ENCODE data around the gene PPM1J.

The PPM1J gene

GRCh38 chr1:112703706-112704105 is 11.4 kb downstream of the PPM1J start:
- no peak for DNase-seq

DNA sequence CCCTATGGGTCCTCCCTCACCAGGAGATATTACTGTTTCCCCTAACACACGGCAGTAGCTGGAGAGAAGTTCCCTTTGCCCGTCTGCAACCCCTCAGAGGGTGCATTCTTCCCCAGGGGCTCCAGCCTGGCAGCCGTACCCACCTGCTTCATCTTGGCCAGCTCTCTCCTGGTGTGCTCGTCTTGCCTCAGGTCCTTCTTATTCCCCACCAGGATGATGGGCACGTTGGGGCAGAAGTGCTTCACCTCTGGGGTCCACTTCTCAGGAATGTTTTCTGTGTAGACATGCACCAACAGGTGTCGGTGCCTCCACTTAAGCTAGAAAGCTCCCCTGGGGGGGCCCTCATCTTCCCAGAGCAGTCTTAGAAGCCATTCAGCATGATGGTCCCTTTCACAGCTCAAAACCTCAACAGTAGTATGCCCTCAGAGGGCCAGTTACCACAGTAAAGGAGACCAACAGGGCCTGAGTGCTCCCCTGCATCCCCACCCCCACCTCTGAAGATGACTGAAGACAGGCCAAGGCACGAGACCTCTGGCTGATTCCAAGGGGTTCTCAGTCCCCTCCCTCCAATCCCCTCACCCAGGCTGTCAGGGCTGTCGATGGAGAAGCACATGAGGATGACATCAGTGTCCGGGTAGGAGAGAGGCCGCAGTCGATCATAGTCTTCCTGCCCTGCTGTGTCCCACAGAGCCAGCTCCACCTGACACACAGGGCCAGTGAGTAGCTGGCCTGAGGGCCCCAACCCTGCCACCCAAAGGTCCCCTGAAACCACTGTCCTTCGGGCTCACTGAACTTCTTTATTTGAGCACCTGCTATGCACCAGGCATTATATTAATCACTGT is 12.5 kb downstream of the PPM1J start:
- DNase-seq, result no peak

GRCh38 chr1:112702067-112702395 is 13.1 kb downstream of the PPM1J start:
- DNase-seq, result no peak

DNA sequence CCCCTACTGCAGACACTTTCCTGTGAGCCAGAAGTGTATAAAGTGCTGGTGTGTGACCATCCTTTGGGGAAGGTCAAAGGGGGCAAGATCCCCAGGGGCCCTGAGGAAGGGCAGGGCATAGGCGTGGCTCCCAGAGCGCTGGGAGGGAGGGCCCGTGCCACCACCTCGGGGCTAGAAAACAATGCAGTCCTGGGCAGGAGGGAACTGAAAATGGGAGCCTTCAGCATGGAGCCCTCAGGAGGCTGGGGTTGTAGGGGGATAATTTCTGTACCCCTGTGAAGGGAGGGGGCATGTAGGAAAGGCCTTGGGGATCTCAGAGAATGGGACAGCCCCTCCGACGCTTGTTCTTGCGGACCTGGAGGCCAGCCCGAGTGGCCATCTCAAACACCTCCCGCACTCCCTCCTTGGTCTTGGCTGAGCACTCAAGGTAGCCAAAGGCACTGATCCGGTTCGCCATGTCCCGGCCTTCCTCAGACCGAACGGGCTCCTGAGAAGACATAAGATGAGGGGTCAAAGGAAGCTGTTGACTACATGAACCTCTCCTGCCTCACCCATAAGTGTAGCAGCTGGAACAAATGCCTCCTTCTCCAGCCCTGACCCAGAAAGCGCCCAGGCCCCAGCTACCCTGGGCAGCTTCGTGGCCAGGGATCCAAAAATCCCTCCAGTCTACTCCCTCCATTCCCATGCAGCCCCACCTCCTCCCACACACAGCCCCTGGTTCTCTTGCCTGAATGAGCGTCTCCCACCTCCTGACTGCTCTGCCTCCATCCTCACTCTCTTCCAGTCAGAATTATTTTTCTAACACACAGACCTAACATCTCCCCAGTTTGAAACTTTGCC is 13.7 kb downstream of the PPM1J start:
- DNase-seq, result peak; percentile 38

DNA sequence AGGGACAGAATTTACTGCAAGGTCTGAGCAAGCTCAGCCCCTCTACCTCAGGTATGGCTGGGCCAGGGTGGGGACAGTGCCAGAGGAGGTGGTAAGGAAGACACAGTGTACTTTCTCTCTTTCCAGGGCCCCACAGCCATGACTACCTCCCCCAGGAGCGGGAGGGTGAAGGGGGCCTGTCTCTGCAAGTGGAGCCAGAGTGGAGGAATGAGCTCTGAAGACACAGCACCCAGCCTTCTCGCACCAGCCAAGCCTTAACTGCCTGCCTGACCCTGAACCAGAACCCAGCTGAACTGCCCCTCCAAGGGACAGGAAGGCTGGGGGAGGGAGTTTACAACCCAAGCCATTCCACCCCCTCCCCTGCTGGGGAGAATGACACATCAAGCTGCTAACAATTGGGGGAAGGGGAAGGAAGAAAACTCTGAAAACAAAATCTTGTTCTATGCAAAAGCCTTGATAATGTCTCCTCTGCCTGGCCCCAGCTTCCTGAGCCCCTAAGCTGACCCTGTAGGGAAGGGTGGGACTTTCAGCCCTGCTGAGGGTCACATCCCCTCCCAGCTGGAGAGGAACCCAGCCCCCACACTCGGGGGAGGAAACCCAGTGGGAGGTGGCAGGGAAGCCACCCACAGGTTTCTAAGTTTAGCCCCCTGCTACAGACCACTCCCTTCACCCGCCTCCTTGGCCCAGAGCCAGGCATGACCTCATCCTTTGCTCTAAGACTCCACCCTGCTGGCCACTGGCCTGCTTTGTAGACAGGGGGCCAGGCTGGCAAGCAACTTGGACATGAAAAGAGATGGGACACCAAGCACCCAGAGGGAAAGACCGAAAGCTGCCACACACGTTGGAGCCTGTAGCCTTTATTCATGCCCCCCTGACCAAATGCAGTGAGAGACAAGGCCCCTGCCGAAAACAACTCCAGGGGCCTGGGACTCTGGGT is 14.6 kb downstream of the PPM1J start:
- peak; percentile 95 for DNase-seq

DNA sequence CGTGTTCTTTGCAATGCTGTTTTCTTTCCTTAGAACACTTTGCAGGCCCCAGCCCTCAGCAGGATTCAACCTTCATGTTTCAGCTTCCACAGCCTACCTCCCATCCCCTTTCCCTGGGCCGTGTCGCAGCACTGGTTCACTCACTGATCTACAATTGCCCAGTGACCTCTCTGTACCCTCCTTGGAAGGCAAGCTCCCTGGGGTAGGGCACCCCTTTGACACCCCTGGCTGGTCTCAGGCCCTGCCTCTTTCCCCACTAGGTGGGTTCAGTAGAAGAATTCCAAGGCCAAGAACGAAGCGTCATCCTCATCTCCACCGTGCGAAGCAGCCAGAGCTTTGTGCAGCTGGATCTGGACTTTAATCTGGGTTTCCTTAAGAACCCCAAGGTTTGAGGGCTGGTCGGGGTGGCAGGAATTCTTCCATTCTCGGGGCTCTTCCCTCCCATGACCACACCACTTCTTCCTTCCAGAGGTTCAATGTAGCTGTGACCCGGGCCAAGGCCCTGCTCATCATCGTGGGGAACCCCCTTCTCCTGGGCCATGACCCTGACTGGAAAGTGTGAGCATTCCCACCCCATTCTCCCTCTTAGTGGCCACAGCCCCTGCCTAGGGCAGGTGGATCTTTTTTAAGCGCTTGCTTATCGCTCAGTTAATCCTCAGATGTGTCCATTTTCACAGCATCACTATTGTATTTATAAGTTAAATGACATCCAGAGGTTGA is 15.5 kb downstream of the PPM1J start:
- no peak for DNase-seq

- DNase-seq, result peak; percentile 37
Measured at GRCh38 chr1:112698366-112699310, 16.5 kb downstream of the PPM1J start.

- no peak for DNase-seq
Measured at GRCh38 chr1:112697781-112698201, 17.3 kb downstream of the PPM1J start.

DNA sequence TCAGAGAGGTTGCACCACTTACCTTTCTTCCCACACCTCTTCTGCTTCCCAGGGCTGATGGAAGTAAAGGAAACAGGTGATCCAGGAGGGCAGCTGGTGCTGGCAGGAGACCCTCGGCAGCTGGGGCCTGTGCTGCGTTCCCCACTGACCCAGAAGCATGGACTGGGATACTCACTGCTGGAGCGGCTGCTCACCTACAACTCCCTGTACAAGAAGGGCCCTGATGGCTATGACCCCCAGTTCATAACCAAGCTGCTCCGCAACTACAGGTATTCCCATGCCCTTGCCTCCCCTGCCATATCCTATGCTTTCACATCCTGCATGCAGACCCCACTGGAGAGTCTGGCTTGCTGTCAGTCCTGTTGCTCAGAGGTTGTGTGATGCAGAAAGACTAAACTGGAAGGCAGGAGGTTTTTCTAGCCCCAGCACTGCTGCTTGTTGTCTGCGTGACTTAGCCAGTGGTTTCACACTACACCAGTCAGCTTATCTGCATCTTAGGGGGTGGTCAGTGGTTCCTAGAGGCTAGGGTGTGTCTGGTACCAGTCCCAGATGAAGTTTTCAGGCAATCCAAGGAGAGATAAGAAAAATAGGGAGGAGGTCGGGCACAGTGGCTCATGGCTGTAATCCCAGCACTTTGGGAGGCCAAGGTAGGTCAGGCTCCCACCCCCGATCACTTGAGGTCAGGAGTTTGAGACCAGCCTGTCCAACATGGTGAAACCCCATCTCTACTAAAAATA is 18.4 kb downstream of the PPM1J start:
- DNase-seq, result no peak

- DNase-seq, result no peak
Measured at GRCh38 chr1:112695276-112695675, 19.9 kb downstream of the PPM1J start.

DNA sequence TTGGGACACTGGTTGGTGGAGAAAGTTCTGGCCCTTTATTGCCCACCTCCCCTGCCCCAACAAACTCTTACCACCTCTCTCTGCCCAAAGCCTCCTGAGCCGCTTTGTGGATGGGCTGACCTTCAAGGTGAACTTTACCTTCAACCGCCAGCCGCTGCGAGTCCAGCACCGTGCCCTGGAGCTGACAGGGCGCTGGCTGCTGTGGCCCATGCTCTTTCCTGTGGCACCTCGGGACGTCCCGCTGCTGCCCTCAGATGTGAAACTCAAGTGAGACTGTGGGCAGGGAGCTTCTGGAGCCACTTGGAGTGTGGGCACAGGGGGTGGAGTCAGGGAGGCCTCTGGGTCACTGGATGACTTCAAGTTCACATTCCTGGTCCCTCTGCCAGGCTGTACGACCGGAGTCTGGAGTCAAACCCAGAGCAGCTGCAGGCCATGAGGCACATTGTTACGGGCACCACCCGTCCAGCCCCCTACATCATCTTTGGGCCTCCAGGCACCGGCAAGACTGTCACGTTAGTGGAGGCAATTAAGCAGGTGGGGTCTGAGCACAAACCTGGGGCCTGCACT is 20.7 kb downstream of the PPM1J start:
- no peak for DNase-seq

- no peak for DNase-seq
Measured at GRCh38 chr1:112693821-112694220, 21.3 kb downstream of the PPM1J start.

- no peak for DNase-seq
Measured at GRCh38 chr1:112692681-112693080, 22.5 kb downstream of the PPM1J start.

DNA sequence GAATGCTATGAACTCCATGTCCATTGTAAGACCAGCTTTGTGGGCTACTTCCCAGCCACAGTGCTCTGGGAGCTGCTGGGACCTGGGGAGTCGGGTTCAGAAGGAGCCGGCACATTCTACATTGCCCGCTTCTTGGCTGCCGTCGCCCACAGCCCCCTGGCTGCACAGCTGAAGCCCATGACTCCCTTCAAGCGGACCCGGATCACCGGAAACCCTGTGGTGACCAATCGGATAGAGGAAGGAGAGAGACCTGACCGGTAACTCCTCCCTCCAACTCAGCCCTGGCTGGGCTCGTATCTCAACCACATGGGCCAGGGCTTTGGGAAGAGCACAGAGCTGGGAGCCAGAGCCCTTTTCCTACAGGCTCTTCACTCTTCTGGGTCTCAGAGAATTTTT is 25.3 kb downstream of the PPM1J start:
- no peak for DNase-seq

- no peak for DNase-seq
Measured at GRCh38 chr1:112689196-112689841, 25.8 kb downstream of the PPM1J start.

DNA sequence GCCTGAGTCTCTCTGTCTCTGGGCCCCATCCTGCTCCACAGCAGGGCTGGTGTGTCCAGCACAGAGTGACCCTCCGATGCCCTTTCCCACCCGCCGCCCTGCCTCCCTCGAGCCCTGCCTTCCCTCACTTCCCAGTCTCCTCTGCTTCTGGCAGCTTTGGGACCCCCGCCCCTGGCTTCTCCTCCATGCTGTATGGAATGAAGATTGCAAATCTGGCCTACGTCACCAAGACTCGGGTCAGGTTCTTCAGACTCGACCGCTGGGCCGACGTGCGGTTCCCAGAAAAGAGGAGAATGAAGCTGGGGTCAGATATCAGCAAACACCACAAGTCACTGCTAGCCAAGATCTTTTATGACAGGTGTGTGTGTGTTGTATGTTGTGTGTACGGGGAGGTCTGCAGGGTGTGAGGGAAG is 26.3 kb downstream of the PPM1J start:
- peak; percentile 58 for DNase-seq

DNA sequence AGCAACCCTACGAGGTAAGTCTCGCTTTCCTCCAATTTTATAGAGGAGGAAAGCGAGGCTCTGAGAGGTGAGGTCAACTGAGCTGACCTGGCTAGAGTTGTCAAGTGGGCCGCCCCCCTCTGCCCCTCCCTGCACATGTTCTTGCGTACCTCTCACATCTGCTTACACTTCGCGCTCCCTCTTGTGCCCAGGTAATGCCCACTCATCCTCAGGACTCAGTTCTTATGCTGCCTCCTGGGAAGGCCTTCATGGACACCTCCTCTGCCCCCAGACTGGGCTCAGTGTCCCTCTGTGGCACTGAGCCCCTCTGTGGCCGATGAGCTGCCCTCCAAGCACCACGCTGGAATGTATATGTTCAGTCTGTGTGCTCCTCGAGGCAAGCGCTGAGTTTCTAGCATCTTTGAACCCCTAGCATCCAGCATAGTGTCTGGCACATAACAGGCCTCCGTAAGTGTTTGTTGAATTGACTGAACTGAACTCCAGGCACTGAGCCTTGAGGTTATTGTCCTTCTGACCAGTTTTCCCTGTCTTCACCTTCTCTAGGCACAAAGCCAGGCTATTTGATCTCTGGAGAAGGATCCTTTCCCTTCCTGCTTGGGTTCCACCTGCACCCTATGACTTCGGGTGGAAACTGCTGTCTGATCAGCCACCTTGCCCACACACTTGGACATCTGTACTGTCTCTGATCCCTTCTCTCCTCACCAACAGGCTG is 27.2 kb downstream of the PPM1J start:
- no peak for DNase-seq

DNA sequence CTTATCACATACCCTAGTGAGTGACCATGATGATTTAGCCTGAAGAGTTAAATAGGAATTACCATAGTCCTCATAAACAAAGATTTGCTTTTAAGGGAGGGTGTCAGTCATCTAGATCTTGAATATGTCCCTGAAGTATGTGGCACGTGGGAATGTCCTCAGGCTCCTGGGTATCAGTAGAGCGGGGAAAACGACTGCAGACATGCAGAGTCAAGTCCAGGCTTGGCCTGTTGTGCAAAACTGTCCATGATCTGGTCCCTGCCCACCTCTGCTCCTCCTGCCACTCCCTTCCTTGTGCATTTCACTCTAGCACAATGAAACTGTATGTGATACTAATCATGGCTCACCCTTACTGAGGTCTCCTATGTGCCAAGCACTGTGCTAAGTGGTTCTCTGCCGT is 27.8 kb downstream of the PPM1J start:
- no peak for DNase-seq

DNA sequence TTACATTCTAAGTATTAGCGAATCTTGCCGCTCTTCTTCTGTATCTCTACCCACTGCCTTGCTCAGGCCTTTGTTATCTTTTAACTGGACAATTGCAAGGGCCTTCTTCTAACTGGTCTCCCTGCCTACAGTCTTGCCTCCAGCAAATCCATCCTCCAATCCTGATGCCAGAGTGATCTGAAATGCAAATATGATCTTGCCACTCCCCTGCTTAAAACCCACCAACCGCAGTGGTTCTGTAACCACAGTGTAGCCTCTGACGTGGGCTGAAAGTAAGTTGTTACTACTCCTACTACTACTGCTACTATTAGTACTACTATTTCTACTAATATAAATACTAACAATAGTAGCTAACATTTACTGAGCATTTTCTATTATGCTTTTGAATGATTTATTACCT is 28.3 kb downstream of the PPM1J start:
- DNase-seq, result no peak
